H1 (cell line): Measurements from ENCODE around the gene MAGOHB. TPM values are rescaled to one million over a fixed set of nuclear protein-coding genes. Genes with fewer than 3 reads are reported as not detected.
A peak's percentile ranks its signal among the peaks of the same experiment; 100 is the strongest.

ENCODE experiments used
- CTCF ChIA-PET: fragments of 300-600 bp; sonication (Branson Sonifier 250); formaldehyde crosslinking; loops from one replicate; lab custom pipeline; 2021; ENCODE audit not compliant: partially characterized antibody; lab: Charles Lee
- POLR2A ChIA-PET: fragments of 300-600 bp; sonication (Branson Sonifier 250); formaldehyde crosslinking; loops from one replicate; lab custom pipeline; 2021; ENCODE audit warnings: inconsistent platforms; ENCODE audit not compliant: partially characterized antibody; lab: Charles Lee
- DNase-seq, 2 experiments: peaks; one replicate each; pipeline versions ENCODE4 v3.0.0 to v3.0.0-alpha.2; 2010 to 2022; ENCODE audit warnings: low spot score in 2 of 2, low read depth in 1 of 2, mixed read lengths in 1 of 2
- FAIRE-seq: peaks from 2 replicates; lab custom pipeline; 2011; peaks lifted over from hg19 to GRCh38; lab: Jason Lieb, UNC
- H2AFZ ChIP-seq: 2 replicates; pipeline ENCODE4 v1.8.1; 2012; ENCODE audit warnings: low read length, inconsistent platforms
- H2AK5ac ChIP-seq: 2 replicates; pipeline ENCODE4 v1.6.1; 2013; ENCODE audit warnings: low read depth, low read length
- H2BK120ac ChIP-seq: replicated peaks from 2 replicates; pipeline ENCODE3; 2013; ENCODE audit warnings: low read depth, low read length, inconsistent platforms
- H2BK12ac ChIP-seq: 2 replicates; pipeline ENCODE4 v1.6.1; 2013; ENCODE audit warnings: low read depth, low read length
- H2BK15ac ChIP-seq: 2 replicates; pipeline ENCODE4 v1.6.1; 2013; ENCODE audit warnings: low read length
- H2BK20ac ChIP-seq: 2 replicates; pipeline ENCODE4 v1.6.1; 2013; ENCODE audit warnings: low read length
- H2BK5ac ChIP-seq: 2 replicates; pipeline ENCODE4 v1.6.1; 2013; ENCODE audit warnings: low read depth, low read length
- H3K14ac ChIP-seq: 2 replicates; pipeline ENCODE4 v1.6.1; 2013; ENCODE audit warnings: inconsistent platforms; ENCODE audit not compliant: insufficient read length
- H3K18ac ChIP-seq: 2 replicates; pipeline ENCODE4 v1.6.1; 2013; ENCODE audit warnings: low read length; ENCODE audit errors: extremely low read depth
- H3K23ac ChIP-seq: 2 replicates; pipeline ENCODE4 v1.6.1; 2013; ENCODE audit warnings: inconsistent platforms; ENCODE audit not compliant: insufficient read length
- H3K23me2 ChIP-seq: 2 replicates; pipeline ENCODE4 v1.6.1; 2013; ENCODE audit warnings: low read depth, low read length
- H3K27ac ChIP-seq: 2 replicates; pipeline ENCODE4 v1.6.1; 2011; ENCODE audit warnings: low read depth, low read length, inconsistent platforms
- H3K27me3 ChIP-seq, 4 experiments: replicated peaks in 1 of 4; 1 replicate in 1 of 4; 2 replicates in 3 of 4; pipeline versions ENCODE4 v1.6.1 to v1.8.1; 2011 to 2013; ENCODE audit warnings: low read length in 3 of 4, mild to moderate bottlenecking in 3 of 4, inconsistent platforms in 2 of 4, mixed read lengths in 2 of 4, moderate library complexity in 1 of 4; ENCODE audit not compliant: control insufficient read depth in 3 of 4, insufficient read depth in 3 of 4; ENCODE audit errors: extremely low read depth in 1 of 4
- H3K36me3 ChIP-seq, 4 experiments: 2 replicates each; pipeline versions ENCODE4 v1.6.1 to v1.8.1; 2011 to 2013; ENCODE audit warnings: mild to moderate bottlenecking in 4 of 4, low read length in 3 of 4, moderate library complexity in 2 of 4, control low read depth in 1 of 4, inconsistent platforms in 1 of 4; ENCODE audit not compliant: insufficient read depth in 4 of 4, control insufficient read depth in 2 of 4
- H3K4ac ChIP-seq: replicated peaks from 2 replicates; pipeline ENCODE3; 2013; ENCODE audit warnings: low read length, low read depth, mixed read lengths, inconsistent platforms; ENCODE audit not compliant: insufficient read length
- H3K4me1 ChIP-seq, 4 experiments: replicated peaks in 1 of 4; 1 replicate in 1 of 4; 2 replicates in 3 of 4; pipeline versions ENCODE4 v1.6.1 to v1.8.1; 2011 to 2013; ENCODE audit warnings: low read length in 3 of 4, inconsistent platforms in 2 of 4, mixed read lengths in 1 of 4; ENCODE audit not compliant: insufficient read depth in 4 of 4, control insufficient read depth in 3 of 4
- H3K4me2 ChIP-seq, 2 experiments: 2 replicates each; pipeline versions ENCODE4 v1.6.1 to v1.8.1; 2011 to 2013; ENCODE audit warnings: low read depth in 2 of 2, low read length in 2 of 2, control low read depth in 1 of 2, inconsistent platforms in 1 of 2, mild to moderate bottlenecking in 1 of 2; ENCODE audit not compliant: insufficient read depth in 1 of 2
- H3K4me3 ChIP-seq, 4 experiments: fragments of 200-600, 300-600 bp in 1 of 4; sonication (generic), shearing (Covaris generic), sonication (Bioruptor Twin) in 1 of 4; 2 replicates each; pipeline versions ENCODE4 v1.5.1 to v1.8.1; 2011 to 2016; ENCODE audit warnings: low read length in 4 of 4, low read depth in 3 of 4, control low read depth in 2 of 4, inconsistent platforms in 2 of 4, mild to moderate bottlenecking in 2 of 4, mixed read lengths in 1 of 4, moderate library complexity in 1 of 4; ENCODE audit not compliant: insufficient read depth in 2 of 4; ENCODE audit errors: extremely low read depth in 1 of 4
- H3K56ac ChIP-seq: replicated peaks from 2 replicates; pipeline ENCODE3; 2013; ENCODE audit warnings: low read depth, mild to moderate bottlenecking, mixed read lengths, low read length, inconsistent platforms; ENCODE audit not compliant: insufficient read length
- H3K79me1 ChIP-seq: 2 replicates; pipeline ENCODE4 v1.6.1; 2013; ENCODE audit warnings: low read depth, low read length, control low read depth
- H3K79me2 ChIP-seq, 2 experiments: 2 replicates each; pipeline versions ENCODE4 v1.6.1 to v1.8.1; 2012 to 2013; ENCODE audit warnings: low read length in 2 of 2, mild to moderate bottlenecking in 2 of 2, inconsistent platforms in 1 of 2; ENCODE audit not compliant: insufficient read depth in 2 of 2, control insufficient read depth in 1 of 2
- H3K9ac ChIP-seq, 4 experiments: replicated peaks in 1 of 4; 1 replicate in 1 of 4; 2 replicates in 3 of 4; pipeline versions ENCODE4 v1.6.1 to v1.8.1; 2011 to 2013; ENCODE audit warnings: low read depth in 3 of 4, low read length in 3 of 4, control low read depth in 2 of 4, mild to moderate bottlenecking in 2 of 4, moderate library complexity in 2 of 4, inconsistent platforms in 1 of 4; ENCODE audit errors: extremely low read depth in 1 of 4
- H3K9me3 ChIP-seq, 2 experiments: 2 replicates each; pipeline versions ENCODE4 v1.6.1 to v1.8.1; 2012 to 2013; ENCODE audit warnings: mild to moderate bottlenecking in 2 of 2, moderate library complexity in 2 of 2, control low read depth in 1 of 2, inconsistent platforms in 1 of 2, low read depth in 1 of 2, low read length in 1 of 2, mixed read lengths in 1 of 2; ENCODE audit not compliant: insufficient read depth in 2 of 2
- H4K20me1 ChIP-seq, 2 experiments: replicated peaks in 1 of 2; 2 replicates each; pipeline versions ENCODE3 to v1.8.1; 2011 to 2013; ENCODE audit warnings: inconsistent platforms in 2 of 2, low read length in 2 of 2, mild to moderate bottlenecking in 1 of 2; ENCODE audit not compliant: insufficient read depth in 2 of 2, control insufficient read depth in 1 of 2
- H4K5ac ChIP-seq: 2 replicates; pipeline ENCODE4 v1.6.1; 2013; ENCODE audit warnings: low read length, low read depth, mixed read lengths, inconsistent platforms; ENCODE audit not compliant: insufficient read length
- H4K8ac ChIP-seq: 2 replicates; pipeline ENCODE4 v1.8.0; 2013; ENCODE audit warnings: mild to moderate bottlenecking, moderate library complexity, low read length, inconsistent platforms; ENCODE audit not compliant: insufficient read depth; ENCODE audit errors: extremely low read depth
- H4K91ac ChIP-seq: replicated peaks from 2 replicates; pipeline ENCODE3; 2013; ENCODE audit warnings: low read length, mixed read lengths, inconsistent platforms; ENCODE audit not compliant: insufficient read length
- BCL11A ChIP-seq, 2 experiments: IDR thresholded peaks; one replicate each; pipeline ENCODE4 v1.6.1; 2011; ENCODE audit warnings: low read depth in 2 of 2, low read length in 2 of 2, mild to moderate bottlenecking in 2 of 2
- CBX5 ChIP-seq: fragments of 300-800, 300-1000 bp; sonication (generic); IDR thresholded peaks from 2 replicates; pipeline ENCODE4 v1.7.1; 2016; ENCODE audit warnings: antibody characterized with exemption, low read length, low read depth
- CHD1 ChIP-seq: IDR thresholded peaks from 2 replicates; pipeline ENCODE4 v1.6.1; 2012; ENCODE audit warnings: low read depth, low read length, improper control_type of control experiment
- JUND ChIP-seq: IDR thresholded peaks from 2 replicates; pipeline ENCODE4 v1.6.1; 2011; ENCODE audit warnings: mild to moderate bottlenecking, improper control_type of control experiment, low read length
- KDM5A ChIP-seq: fragments of 200-600 bp; IDR thresholded peaks from 2 replicates; pipeline ENCODE4 v1.7.1; 2012; ENCODE audit warnings: mild to moderate bottlenecking, low read length, inconsistent platforms, mixed read lengths
- POLR2A ChIP-seq, 2 experiments: IDR thresholded peaks; 1 replicate in 1 of 2; 2 replicates in 1 of 2; pipeline ENCODE4 v1.6.1; 2011; ENCODE audit warnings: low read depth in 2 of 2, low read length in 2 of 2, mild to moderate bottlenecking in 2 of 2; ENCODE audit errors: control extremely low read depth in 1 of 2
- RXRA ChIP-seq: IDR thresholded peaks from 2 replicates; pipeline ENCODE4 v1.6.1; 2011; ENCODE audit warnings: low read depth, mild to moderate bottlenecking, low read length, moderate library complexity; ENCODE audit not compliant: insufficient read depth
- USF2 ChIP-seq: IDR thresholded peaks from 2 replicates; pipeline ENCODE4 v1.6.1; 2011; ENCODE audit warnings: low read length, improper control_type of control experiment
- WGBS, 2 experiments: shearing (Covaris generic) in 1 of 2; methylation state at CpG; one replicate each; pipeline versions ENCODE4 v1.1.6 to v1.1.7; 2013 to 2015; ENCODE audit warnings: low lambda C conversion rate in 2 of 2, mixed read lengths in 2 of 2, inconsistent platforms in 1 of 2, low coverage in 1 of 2, missing lambda C conversion rate in 1 of 2; ENCODE audit not compliant: insufficient replicate concordance in 2 of 2, insufficient coverage in 1 of 2, insufficient read length in 1 of 2; ENCODE audit errors: extremely low coverage in 1 of 2, missing lambda C conversion rate in 1 of 2; 5-methylcytosine and 5-hydroxymethylcytosine counted together
- long read RNA-seq, 2 experiments: library from RNA in 1 of 2; library from capped mRNA in 1 of 2; stranded (forward); transcript quantifications; one replicate each; pipeline ENCODE4 v2.0.0, GENCODE V29; 2021; ENCODE audit warnings: inconsistent platforms in 1 of 2
- polyA minus RNA-seq, 3 experiments: library from RNA; depleted of rRNA, polyadenylated mRNA; stranded (reverse); fragments of >200 nt; gene quantifications; 1 replicate in 2 of 3; 2 replicates in 1 of 3; pipeline ENCODE4 v1.2.3, GENCODE V29; 2011
- polyA plus RNA-seq, 7 experiments: library from polyadenylated mRNA; depleted of rRNA in 3 of 7; stranded (reverse) in 5 of 7; unstranded in 2 of 7; fragments of >200 nt in 5 of 7; fragments of 200-250 nt in 2 of 7; gene quantifications; 1 replicate in 5 of 7; 2 replicates in 1 of 7; 4 replicates in 1 of 7; pipeline versions ENCODE4 v1.2.1 to v1.2.3, GENCODE V29; 2011 to 2013; ENCODE audit warnings: missing spikeins in 2 of 7, mixed read lengths in 2 of 7
- total RNA-seq: library from RNA; stranded (reverse); fragmentation: NEBNext Ultra II Directional; extraction: Animal tissue kit (Norgen Biotek cat#: 25700); gene quantifications from 2 replicates; pipeline ENCODE4 v1.2.1, GENCODE V29; 2021

Gene MAGOHB
- total RNA-seq (51.9 and 53.7 TPM in 2 replicates), polyA plus RNA-seq (2011; rRNA removed) (6.6 and 21.5 TPM in 2 replicates), polyA minus RNA-seq (2011; rRNA and poly(A)+ RNA removed) (12.0 and 12.1 TPM in 2 replicates)
- polyA plus RNA-seq (2011; cell fraction: cytosol; rRNA removed), result 23.5 TPM
- 3.8 TPM for polyA plus RNA-seq (2011; cell fraction: nucleus; rRNA removed)
- 38.7 to 51.8 TPM (median 45.4 TPM) in 4 replicates for polyA plus RNA-seq (2012, experiment 1 of 2)
- 10.9 TPM for polyA plus RNA-seq (2012, experiment 2 of 2)
- polyA plus RNA-seq (2013, experiment 1 of 2), result 33.3 TPM
- polyA plus RNA-seq (2013, experiment 2 of 2), result 36.7 TPM
- polyA minus RNA-seq (2011; cell fraction: cytosol; rRNA and poly(A)+ RNA removed), result 7.5 TPM
- polyA minus RNA-seq (2011; cell fraction: nucleus; rRNA and poly(A)+ RNA removed), result 45.9 TPM
- long read RNA-seq, experiment 1, transcript MAGOHB-201 (5 exons, 2,623 nt), result major isoform, 45 of 75 reads
- long read RNA-seq, experiment 1, partial matches to known transcripts, result 14 of 75 reads
- long read RNA-seq, experiment 1, other reads (novel, unspliced or antisense), result 13 of 75 reads
- long read RNA-seq, experiment 2, transcript MAGOHB-201 (5 exons, 2,623 nt), result major isoform, 9 of 20 reads
- long read RNA-seq, experiment 2, partial matches to known transcripts, result 2 of 20 reads
- long read RNA-seq, experiment 2, other reads (novel, unspliced or antisense), result 6 of 20 reads

- Histone ChIP-seq H2AFZ (peak within 1 kb of the TSS; percentile 83), H3K14ac (no peak within 1 kb of the TSS), H2BK5ac (peak within 1 kb of the TSS; percentile 99), H4K20me1 (no peaks in the 10 kb centered on the region), H2BK20ac (no peak within 1 kb of the TSS), H3K36me3 (peaks cover 0 to 34% (median 11%) of the 10 kb centered on the region in 4 experiments; a peak in 6 of 8 replicates), H4K91ac (peak within 1 kb of the TSS; percentile 83), H3K23ac (no peak within 1 kb of the TSS), H3K79me2 (peaks cover 3 to 27% of the 10 kb centered on the region in 2 experiments; a peak in 3 of 4 replicates), H2BK15ac (no peak within 1 kb of the TSS), H4K5ac (peak within 1 kb of the TSS; percentile 91), H3K4me2 (peak within 1 kb of the TSS; percentile 68 to 96), H4K8ac (peak within 1 kb of the TSS; percentile 100), H3K79me1 (no peaks in the 10 kb centered on the region), H3K9me3 (no peaks in the 10 kb centered on the region), H3K27ac (peak within 1 kb of the TSS; percentile 99), H3K4me3 (peak within 1 kb of the TSS; percentile 86 to 96 (median 93)), H3K23me2 (peaks cover 3% of the 10 kb centered on the region), H3K56ac (peak within 1 kb of the TSS; percentile 77), H3K4me1 (peaks cover 0 to 3% (median 0%) of the 10 kb centered on the region in 4 experiments; a peak in 2 of 7 replicates), H3K18ac (peak within 1 kb of the TSS; percentile 95; the same call in 1 of the 2 replicates), H3K27me3 (no peaks in the 10 kb centered on the region), H2AK5ac (peak within 1 kb of the TSS; percentile 55; the same call in 1 of the 2 replicates), H2BK12ac (peak within 1 kb of the TSS; percentile 42; the same call in 1 of the 2 replicates), H2BK120ac (no peak within 1 kb of the TSS), H3K9ac (peak within 1 kb of the TSS; percentile 98 to 100 (median 100)), H3K4ac (no peak within 1 kb of the TSS)
- CTCF ChIA-PET, result interaction anchor here (0.6 to 2.3 kb wide), 6 partner anchors 17 to 831 kb away, joined by 3 to 8 read pairs (median 3); no protein-coding TSS in a partner anchor
- peak; percentile 7 for FAIRE-seq
- WGBS, 2 experiments, result 2% methylated on average over 45 of the region's 45 CpGs; no CpG with 5 or more reads in 1 of the 2 experiments
- POLR2A ChIA-PET, result interaction anchor here (0.6 to 2.7 kb wide), 21 partner anchors 9 to 386 kb away, joined by 3 to 12 read pairs (median 4); no protein-coding TSS in a partner anchor
- DNase-seq, result peak; percentile 87 to 100
- peak; percentile 85 to 91; a peak in 2 of 3 replicates for TF ChIP-seq POLR2A (IDR thresholded peaks at IDR 0.05; ENCODE audit: control extremely low read depth in 1 of 2, low read depth in 2 of 2, low read length in 2 of 2)
- no peak for TF ChIP-seq RXRA
- no peak for TF ChIP-seq BCL11A (IDR thresholded peaks at IDR 0.05; ENCODE audit: low read depth in 2 of 2, low read length in 2 of 2)
- TF ChIP-seq JUND, result peak; percentile 98
- no peak for TF ChIP-seq CHD1
- TF ChIP-seq CBX5, result no peak
- TF ChIP-seq KDM5A, result peak; percentile 95
- no peak for TF ChIP-seq USF2
These were observed at the start of gene MAGOHB for GRCh38 chr12:10613349-10614055. Gene MAGOHB (minus strand): TSS chr12:10613609. CDS start chr12:10613532, 77 bp downstream.
